Skeletal muscle tissue (tissue), 4 donors: ENCODE data around the gene BRIP1. TPM values are rescaled to one million over a fixed set of nuclear protein-coding genes. Genes with fewer than 3 reads are reported as not detected.

Experiments used
- H3K27ac ChIP-seq: one replicate; pipeline ENCODE4 v1.7.0; 2013; ENCODE audit warnings: mild to moderate bottlenecking, low read depth, low read length, inconsistent platforms
- H3K27me3 ChIP-seq, 3 donors: one replicate each; pipeline ENCODE4 v1.7.0; 2013; ENCODE audit warnings: low read length in 3 of 3; ENCODE audit not compliant: control insufficient read depth in 3 of 3, insufficient read depth in 3 of 3
- H3K36me3 ChIP-seq, 3 donors: one replicate each; pipeline ENCODE4 v1.7.0; 2013; ENCODE audit warnings: low read length in 3 of 3; ENCODE audit not compliant: control insufficient read depth in 3 of 3, insufficient read depth in 3 of 3
- H3K4me1 ChIP-seq, 3 donors: one replicate each; pipeline ENCODE4 v1.7.0; 2013; ENCODE audit warnings: low read length in 3 of 3, mild to moderate bottlenecking in 3 of 3; ENCODE audit not compliant: control insufficient read depth in 3 of 3, insufficient read depth in 3 of 3
- H3K4me3 ChIP-seq, 3 donors: one replicate each; pipeline ENCODE4 v1.7.0; 2013; ENCODE audit warnings: low read length in 3 of 3
- H3K9ac ChIP-seq, 3 donors: one replicate each; pipeline ENCODE4 v1.7.0; 2013; ENCODE audit warnings: low read length in 3 of 3, mild to moderate bottlenecking in 3 of 3, moderate library complexity in 2 of 3, low read depth in 1 of 3
- H3K9me3 ChIP-seq, 3 donors: one replicate each; pipeline ENCODE4 v1.7.0; 2013; ENCODE audit warnings: low read length in 3 of 3; ENCODE audit not compliant: control insufficient read depth in 3 of 3
- total RNA-seq: library from RNA; depleted of rRNA; stranded (reverse); fragments of >200 nt; gene quantifications from one replicate; pipeline ENCODE4 v1.2.3, GENCODE V29; 2014
- donor health status: Osteomylitis.

The BRIP1 gene
- total RNA-seq, 1 donor from 2014 or later, result 4.2 TPM

GRCh38 chr17:61702450-61702849 is 160.9 kb downstream of the BRIP1 start:
- peaks cover 4 to 16% (median 14%) of the 10 kb centered on the region in 3 donors for H3K9me3 ChIP-seq
- H3K27ac ChIP-seq, result no peak overlapping the region

GRCh38 chr17:61701978-61702377 is 161.3 kb downstream of the BRIP1 start:
- no peak overlapping the region for H3K27ac ChIP-seq
- no peaks in the 10 kb centered on the region for H3K36me3 ChIP-seq
- peaks cover 4 to 16% (median 14%) of the 10 kb centered on the region in 3 donors for H3K9me3 ChIP-seq
- no peak overlapping the region for H3K4me3 ChIP-seq
- no peaks in the 10 kb centered on the region for H3K4me1 ChIP-seq
- no peaks in the 10 kb centered on the region for H3K27me3 ChIP-seq
- H3K9ac ChIP-seq, result no peak overlapping the region

More at GRCh38 chr17:61702450-61702849, 160.9 kb downstream of the BRIP1 start:
- no peaks in the 10 kb centered on the region for H3K4me1 ChIP-seq
- no peaks in the 10 kb centered on the region for H3K27me3 ChIP-seq
- no peak overlapping the region for H3K4me3 ChIP-seq
- H3K9ac ChIP-seq, result no peak overlapping the region
- no peaks in the 10 kb centered on the region for H3K36me3 ChIP-seq

DNA sequence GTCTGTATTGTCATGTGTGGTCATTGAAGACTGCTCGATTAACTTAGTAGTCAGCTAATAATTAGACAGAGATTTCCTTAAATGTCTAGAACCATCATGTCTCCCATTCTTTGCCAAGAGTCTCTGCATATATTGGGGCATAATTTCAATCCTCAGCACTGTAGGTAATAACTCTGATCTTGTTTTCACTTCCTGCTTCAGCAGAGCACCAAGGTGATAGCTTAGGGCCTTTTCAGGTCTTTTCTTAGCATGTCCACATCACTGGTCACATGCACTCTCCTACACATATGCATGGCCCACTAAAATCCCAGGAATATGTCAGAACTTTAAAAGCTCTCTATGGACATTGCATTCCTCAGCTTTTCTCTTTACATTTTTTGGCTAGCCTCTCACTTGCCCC is 162.0 kb downstream of the BRIP1 start:
- H3K9me3 ChIP-seq, result peaks cover 4 to 16% (median 14%) of the 10 kb centered on the region in 3 donors
- H3K27ac ChIP-seq, result no peak overlapping the region
- H3K27me3 ChIP-seq, result no peaks in the 10 kb centered on the region
- no peak overlapping the region for H3K4me3 ChIP-seq
- no peaks in the 10 kb centered on the region for H3K4me1 ChIP-seq
- no peaks in the 10 kb centered on the region for H3K36me3 ChIP-seq
- H3K9ac ChIP-seq, result no peak overlapping the region

DNA sequence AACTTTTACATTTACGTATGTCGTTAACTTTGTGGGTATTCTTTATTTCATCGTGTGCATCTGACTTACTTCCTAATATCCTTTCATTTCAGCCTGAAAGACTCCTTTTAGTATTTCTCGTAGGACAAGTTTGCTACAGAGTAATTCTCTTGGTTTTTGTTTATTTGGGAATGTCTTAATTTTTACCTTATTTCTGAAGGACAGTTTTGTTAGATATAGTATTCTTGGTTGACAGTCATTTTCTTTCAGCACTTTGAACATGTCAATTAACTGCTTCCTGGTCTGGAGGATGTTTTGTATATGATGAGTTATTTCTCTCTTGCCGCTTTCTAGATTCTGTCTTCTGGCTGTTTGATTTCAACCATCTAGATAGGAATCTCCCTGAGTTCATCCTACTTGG is 163.1 kb downstream of the BRIP1 start:
- H3K4me1 ChIP-seq, result no peaks in the 10 kb centered on the region
- no peak overlapping the region for H3K4me3 ChIP-seq
- no peak overlapping the region for H3K27ac ChIP-seq
- H3K27me3 ChIP-seq, result no peaks in the 10 kb centered on the region
- no peaks in the 10 kb centered on the region for H3K36me3 ChIP-seq
- peaks cover 4 to 16% (median 14%) of the 10 kb centered on the region in 3 donors for H3K9me3 ChIP-seq
- H3K9ac ChIP-seq, result no peak overlapping the region

- Histone ChIP-seq H3K9me3 (peaks cover 4 to 16% (median 14%) of the 10 kb centered on the region in 3 donors), H3K9ac (no peak overlapping the region), H3K27ac (no peak overlapping the region), H3K36me3 (no peaks in the 10 kb centered on the region), H3K4me1 (no peaks in the 10 kb centered on the region), H3K27me3 (no peaks in the 10 kb centered on the region), H3K4me3 (no peak overlapping the region)
These were observed 163.6 kb downstream of the BRIP1 start for GRCh38 chr17:61699694-61700093.

- H3K9me3 ChIP-seq, result peaks cover 4 to 16% (median 14%) of the 10 kb centered on the region in 3 donors
- no peak overlapping the region for H3K4me3 ChIP-seq
- no peaks in the 10 kb centered on the region for H3K36me3 ChIP-seq
- no peaks in the 10 kb centered on the region for H3K27me3 ChIP-seq
- H3K9ac ChIP-seq, result no peak overlapping the region
- no peaks in the 10 kb centered on the region for H3K4me1 ChIP-seq
- H3K27ac ChIP-seq, result no peak overlapping the region
These were observed 164.3 kb downstream of the BRIP1 start for GRCh38 chr17:61699032-61699431.

DNA sequence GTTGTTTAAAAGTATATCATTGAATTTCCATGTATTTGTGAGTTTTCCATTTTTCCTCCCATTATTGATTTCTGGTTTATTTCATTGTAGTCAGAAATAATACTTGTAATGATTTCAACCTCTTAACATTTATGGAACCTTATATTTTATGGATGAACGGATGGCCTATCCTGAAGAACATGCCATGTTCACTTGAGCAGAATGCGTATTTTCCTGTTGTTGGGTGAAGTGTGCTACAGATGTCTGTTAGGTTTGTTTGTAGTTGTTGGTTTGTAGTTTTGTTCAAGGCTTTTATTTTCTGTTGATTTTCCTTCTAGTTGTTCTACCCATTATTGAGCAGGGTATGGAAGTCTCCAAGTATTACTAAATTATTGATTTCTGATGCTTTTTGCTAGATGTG is 165.1 kb downstream of the BRIP1 start:
- no peaks in the 10 kb centered on the region for H3K36me3 ChIP-seq
- H3K4me3 ChIP-seq, result no peak overlapping the region
- H3K27ac ChIP-seq, result no peak overlapping the region
- H3K9ac ChIP-seq, result no peak overlapping the region
- no peaks in the 10 kb centered on the region for H3K4me1 ChIP-seq
- no peaks in the 10 kb centered on the region for H3K27me3 ChIP-seq
- peaks cover 4 to 16% (median 14%) of the 10 kb centered on the region in 3 donors for H3K9me3 ChIP-seq

DNA sequence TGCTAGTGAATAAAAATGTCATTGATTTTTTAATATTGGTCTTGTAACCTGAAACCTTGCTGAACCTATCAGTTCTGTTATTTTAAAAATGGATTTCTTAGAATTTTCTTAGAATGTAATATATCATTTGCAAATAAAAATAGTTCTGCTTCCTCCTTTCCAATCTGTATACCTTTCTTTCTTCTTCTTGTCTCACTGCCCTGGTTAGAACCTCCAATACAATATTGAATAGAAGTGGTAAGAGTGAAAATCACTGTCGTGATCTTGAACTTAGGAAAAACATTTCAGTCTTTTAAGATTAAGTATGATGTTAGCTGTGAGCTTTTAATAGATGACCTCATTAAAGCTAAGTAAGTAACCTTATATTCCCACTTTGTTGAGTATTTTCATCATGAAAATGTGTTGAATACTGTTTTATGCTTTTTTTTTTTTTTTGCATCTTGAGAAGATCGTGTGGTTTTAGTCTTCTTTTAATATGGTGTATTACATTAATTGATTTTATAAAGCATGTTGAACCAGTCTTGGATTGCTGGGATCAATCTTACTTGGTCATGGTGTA is 167.5 kb downstream of the BRIP1 start:
- Histone ChIP-seq H3K36me3 (no peaks in the 10 kb centered on the region), H3K9me3 (peaks cover 4 to 10% (median 8%) of the 10 kb centered on the region in 3 donors), H3K27me3 (no peaks in the 10 kb centered on the region), H3K9ac (no peak overlapping the region), H3K4me1 (no peaks in the 10 kb centered on the region), H3K27ac (no peak overlapping the region), H3K4me3 (no peak overlapping the region)

DNA sequence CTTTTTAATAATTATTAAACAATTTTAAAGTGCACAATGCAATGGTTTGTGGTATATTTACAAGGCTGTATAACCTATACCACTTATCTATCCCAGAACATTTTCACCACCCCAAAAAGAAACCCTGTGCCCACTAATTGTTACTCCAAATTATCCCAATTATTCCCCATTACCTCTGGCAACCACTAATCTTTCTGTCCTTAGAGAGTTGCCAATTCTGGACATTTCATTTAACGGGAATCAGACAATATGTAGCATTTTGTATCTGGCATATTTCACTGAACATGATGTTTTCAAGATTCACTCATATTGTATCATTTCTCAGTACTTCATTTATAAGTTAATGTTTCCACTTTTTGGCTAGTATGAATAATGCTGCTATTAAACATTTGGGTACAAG is 169.2 kb downstream of the BRIP1 start:
- H3K4me3 ChIP-seq, result no peak overlapping the region
- H3K36me3 ChIP-seq, result no peaks in the 10 kb centered on the region
- no peaks in the 10 kb centered on the region for H3K4me1 ChIP-seq
- no peaks in the 10 kb centered on the region for H3K27me3 ChIP-seq
- peaks cover 0 to 3% (median 0%) of the 10 kb centered on the region in 3 donors for H3K9me3 ChIP-seq
- H3K27ac ChIP-seq, result no peak overlapping the region
- H3K9ac ChIP-seq, result no peak overlapping the region

GRCh38 chr17:61689610-61690180 is 173.6 kb downstream of the BRIP1 start:
- Histone ChIP-seq H3K4me1 (no peaks in the 10 kb centered on the region), H3K9ac (no peak overlapping the region), H3K9me3 (no peaks in the 10 kb centered on the region), H3K36me3 (no peaks in the 10 kb centered on the region), H3K4me3 (no peak overlapping the region), H3K27ac (no peak overlapping the region), H3K27me3 (no peaks in the 10 kb centered on the region)
